Measurements from ENCODE around the gene SELENOT. TPM values are rescaled to one million over a fixed set of nuclear protein-coding genes. Genes with fewer than 3 reads are reported as not detected.

The SELENOT gene
- total and polyA plus RNA-seq, 4 donors: 52.7 to 107 (median 70.0) TPM

DNA sequence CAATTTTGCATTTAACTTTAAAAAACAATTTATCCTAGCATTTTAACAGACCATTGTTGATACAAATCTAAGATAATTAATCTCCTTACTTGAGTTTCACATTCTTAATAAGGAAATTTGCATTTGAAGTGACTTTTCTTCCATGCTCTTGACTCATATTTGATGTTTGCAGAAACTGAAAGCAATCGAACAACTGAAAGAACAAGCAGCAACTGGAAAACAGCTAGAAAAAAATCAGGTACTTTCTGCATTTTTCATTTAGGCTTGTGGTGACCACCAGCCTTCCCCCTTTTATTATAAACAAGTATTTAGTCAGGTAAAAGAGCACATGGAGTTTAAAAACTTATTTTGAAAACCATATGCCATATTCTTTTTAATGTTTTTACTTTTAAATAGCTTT lies 20.1 kb upstream of the SELENOT start (continued):
- TF ChIP-seq YY1 (IDR thresholded peaks at IDR 0.05) (no peak), RXRA (IDR thresholded peaks at IDR 0.05) (no peak), NR2F2 (IDR thresholded peaks at IDR 0.05) (no peak), JUND (IDR thresholded peaks at IDR 0.05) (no peak), FOXA1 (IDR thresholded peaks at IDR 0.05) (no peak), GABPA (IDR thresholded peaks at IDR 0.05 in 1 of 2, conservative IDR thresholded peaks at IDR 0.05 in 1 of 2) (no peak), TAF1 (conservative IDR thresholded peaks at IDR 0.05) (no peak), FOXA2 (IDR thresholded peaks at IDR 0.05) (no peak)
- TF ChIP-seq, protein P1, sequence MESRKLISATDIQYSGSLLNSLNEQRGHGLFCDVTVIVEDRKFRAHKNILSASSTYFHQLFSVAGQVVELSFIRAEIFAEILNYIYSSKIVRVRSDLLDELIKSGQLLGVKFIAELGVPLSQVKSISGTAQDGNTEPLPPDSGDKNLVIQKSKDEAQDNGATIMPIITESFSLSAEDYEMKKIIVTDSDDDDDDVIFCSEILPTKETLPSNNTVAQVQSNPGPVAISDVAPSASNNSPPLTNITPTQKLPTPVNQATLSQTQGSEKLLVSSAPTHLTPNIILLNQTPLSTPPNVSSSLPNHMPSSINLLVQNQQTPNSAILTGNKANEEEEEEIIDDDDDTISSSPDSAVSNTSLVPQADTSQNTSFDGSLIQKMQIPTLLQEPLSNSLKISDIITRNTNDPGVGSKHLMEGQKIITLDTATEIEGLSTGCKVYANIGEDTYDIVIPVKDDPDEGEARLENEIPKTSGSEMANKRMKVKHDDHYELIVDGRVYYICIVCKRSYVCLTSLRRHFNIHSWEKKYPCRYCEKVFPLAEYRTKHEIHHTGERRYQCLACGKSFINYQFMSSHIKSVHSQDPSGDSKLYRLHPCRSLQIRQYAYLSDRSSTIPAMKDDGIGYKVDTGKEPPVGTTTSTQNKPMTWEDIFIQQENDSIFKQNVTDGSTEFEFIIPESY (IDR thresholded peaks at IDR 0.05): no peak

DNA sequence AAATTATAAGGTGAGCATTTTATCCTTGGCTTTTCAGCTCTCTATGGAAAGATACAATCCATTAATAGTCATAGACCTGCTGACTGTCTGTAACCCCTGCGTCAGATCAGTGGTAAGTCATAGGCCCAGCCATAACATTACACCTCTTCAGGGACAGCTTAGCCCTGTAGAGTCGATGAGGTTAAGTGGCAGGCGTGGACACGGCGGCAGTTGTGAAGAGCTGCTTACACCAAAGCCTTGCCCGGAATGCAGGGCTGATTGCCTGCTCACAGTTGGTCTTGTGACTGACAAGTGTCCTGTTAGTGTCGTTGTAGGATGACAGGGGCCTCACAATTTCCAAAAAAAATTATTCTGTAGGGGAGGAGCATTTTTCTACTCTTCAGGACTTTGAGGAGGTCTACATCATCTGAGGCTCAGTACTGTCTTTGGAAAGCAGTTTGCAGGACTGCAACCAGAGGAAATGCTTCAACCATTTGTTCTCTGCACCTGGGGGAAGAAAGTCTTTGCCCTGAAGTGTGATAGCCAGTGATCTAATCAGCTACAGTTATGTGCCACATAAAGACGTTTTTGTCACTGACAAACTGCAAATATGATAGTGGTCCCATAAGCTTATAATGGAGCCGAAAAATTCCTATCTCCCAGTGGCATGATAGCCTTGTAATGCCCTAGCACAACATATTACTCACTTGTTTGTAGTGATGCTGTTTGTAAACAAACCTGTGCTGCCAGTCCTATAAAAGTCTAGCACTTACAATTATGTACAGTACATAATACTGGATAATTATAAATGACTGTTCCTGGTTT lies 14.9 kb upstream of the SELENOT start:
- TF ChIP-seq RAD21 (IDR thresholded peaks at IDR 0.05) (no peak), FOXA1 (IDR thresholded peaks at IDR 0.05) (no peak), RXRA (IDR thresholded peaks at IDR 0.05) (no peak), EGR1 (IDR thresholded peaks at IDR 0.05; ENCODE audit: low read depth in 2 of 2) (no peak), HNF4G (IDR thresholded peaks at IDR 0.05) (no peak), FOXA2 (IDR thresholded peaks at IDR 0.05) (no peak), TAF1 (conservative IDR thresholded peaks at IDR 0.05) (no peak), NR2F2 (IDR thresholded peaks at IDR 0.05) (no peak), YY1 (IDR thresholded peaks at IDR 0.05) (no peak), SP1 (IDR thresholded peaks at IDR 0.05) (no peak), JUND (IDR thresholded peaks at IDR 0.05) (no peak), HNF4A (conservative IDR thresholded peaks at IDR 0.05) (no peak), GABPA (IDR thresholded peaks at IDR 0.05 in 1 of 2, conservative IDR thresholded peaks at IDR 0.05 in 1 of 2) (no peak)
- TF ChIP-seq, protein P2, sequence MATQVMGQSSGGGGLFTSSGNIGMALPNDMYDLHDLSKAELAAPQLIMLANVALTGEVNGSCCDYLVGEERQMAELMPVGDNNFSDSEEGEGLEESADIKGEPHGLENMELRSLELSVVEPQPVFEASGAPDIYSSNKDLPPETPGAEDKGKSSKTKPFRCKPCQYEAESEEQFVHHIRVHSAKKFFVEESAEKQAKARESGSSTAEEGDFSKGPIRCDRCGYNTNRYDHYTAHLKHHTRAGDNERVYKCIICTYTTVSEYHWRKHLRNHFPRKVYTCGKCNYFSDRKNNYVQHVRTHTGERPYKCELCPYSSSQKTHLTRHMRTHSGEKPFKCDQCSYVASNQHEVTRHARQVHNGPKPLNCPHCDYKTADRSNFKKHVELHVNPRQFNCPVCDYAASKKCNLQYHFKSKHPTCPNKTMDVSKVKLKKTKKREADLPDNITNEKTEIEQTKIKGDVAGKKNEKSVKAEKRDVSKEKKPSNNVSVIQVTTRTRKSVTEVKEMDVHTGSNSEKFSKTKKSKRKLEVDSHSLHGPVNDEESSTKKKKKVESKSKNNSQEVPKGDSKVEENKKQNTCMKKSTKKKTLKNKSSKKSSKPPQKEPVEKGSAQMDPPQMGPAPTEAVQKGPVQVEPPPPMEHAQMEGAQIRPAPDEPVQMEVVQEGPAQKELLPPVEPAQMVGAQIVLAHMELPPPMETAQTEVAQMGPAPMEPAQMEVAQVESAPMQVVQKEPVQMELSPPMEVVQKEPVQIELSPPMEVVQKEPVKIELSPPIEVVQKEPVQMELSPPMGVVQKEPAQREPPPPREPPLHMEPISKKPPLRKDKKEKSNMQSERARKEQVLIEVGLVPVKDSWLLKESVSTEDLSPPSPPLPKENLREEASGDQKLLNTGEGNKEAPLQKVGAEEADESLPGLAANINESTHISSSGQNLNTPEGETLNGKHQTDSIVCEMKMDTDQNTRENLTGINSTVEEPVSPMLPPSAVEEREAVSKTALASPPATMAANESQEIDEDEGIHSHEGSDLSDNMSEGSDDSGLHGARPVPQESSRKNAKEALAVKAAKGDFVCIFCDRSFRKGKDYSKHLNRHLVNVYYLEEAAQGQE (IDR thresholded peaks at IDR 0.05): no peak
- TF ChIP-seq, protein P3, sequence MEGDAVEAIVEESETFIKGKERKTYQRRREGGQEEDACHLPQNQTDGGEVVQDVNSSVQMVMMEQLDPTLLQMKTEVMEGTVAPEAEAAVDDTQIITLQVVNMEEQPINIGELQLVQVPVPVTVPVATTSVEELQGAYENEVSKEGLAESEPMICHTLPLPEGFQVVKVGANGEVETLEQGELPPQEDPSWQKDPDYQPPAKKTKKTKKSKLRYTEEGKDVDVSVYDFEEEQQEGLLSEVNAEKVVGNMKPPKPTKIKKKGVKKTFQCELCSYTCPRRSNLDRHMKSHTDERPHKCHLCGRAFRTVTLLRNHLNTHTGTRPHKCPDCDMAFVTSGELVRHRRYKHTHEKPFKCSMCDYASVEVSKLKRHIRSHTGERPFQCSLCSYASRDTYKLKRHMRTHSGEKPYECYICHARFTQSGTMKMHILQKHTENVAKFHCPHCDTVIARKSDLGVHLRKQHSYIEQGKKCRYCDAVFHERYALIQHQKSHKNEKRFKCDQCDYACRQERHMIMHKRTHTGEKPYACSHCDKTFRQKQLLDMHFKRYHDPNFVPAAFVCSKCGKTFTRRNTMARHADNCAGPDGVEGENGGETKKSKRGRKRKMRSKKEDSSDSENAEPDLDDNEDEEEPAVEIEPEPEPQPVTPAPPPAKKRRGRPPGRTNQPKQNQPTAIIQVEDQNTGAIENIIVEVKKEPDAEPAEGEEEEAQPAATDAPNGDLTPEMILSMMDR (IDR thresholded peaks at IDR 0.05; ENCODE audit: low read depth, low read length, missing input control): no peak
- TF ChIP-seq, protein P4, sequence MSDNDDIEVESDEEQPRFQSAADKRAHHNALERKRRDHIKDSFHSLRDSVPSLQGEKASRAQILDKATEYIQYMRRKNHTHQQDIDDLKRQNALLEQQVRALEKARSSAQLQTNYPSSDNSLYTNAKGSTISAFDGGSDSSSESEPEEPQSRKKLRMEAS (IDR thresholded peaks at IDR 0.05): no peak
- TF ChIP-seq, protein P1 (IDR thresholded peaks at IDR 0.05): no peak
- TF ChIP-seq, protein P5, sequence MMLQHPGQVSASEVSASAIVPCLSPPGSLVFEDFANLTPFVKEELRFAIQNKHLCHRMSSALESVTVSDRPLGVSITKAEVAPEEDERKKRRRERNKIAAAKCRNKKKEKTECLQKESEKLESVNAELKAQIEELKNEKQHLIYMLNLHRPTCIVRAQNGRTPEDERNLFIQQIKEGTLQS (IDR thresholded peaks at IDR 0.05): no peak
- DNase-seq (ENCODE audit: low spot score): no peak
- H3K27ac ChIP-seq (ENCODE audit: low read depth in 1 of 2, low read length in 2 of 2): no peak overlapping the region
- H3K9ac ChIP-seq (ENCODE audit: low read depth in 1 of 2, low read length in 2 of 2): no peak overlapping the region
- H3K4me3 ChIP-seq (ENCODE audit: low read depth in 1 of 3, low read length in 3 of 3): no peak overlapping the region
- no peaks in the 10 kb centered on the region for H3K9me3 ChIP-seq (ENCODE audit: control insufficient read depth in 4 of 4, low read length in 3 of 4)
- H3K27me3 ChIP-seq (ENCODE audit: control insufficient read depth in 4 of 4, insufficient read depth in 4 of 4, low read length in 3 of 4): no peaks in the 10 kb centered on the region
- no peaks in the 10 kb centered on the region for H3K4me1 ChIP-seq (ENCODE audit: control insufficient read depth in 4 of 4, insufficient read depth in 4 of 4, low read length in 3 of 4)
- WGBS: 79% methylated on average over 9 of the region's 9 CpGs
- H3K36me3 ChIP-seq (ENCODE audit: control insufficient read depth in 4 of 4, insufficient read depth in 3 of 4, low read depth in 1 of 4, low read length in 3 of 4): peaks cover 2 to 22% (median 13%) of the 10 kb centered on the region in 4 donors
